OCI-LY1 (cell line): ENCODE results near the gene KIRREL3.

Experiments
- H2AFZ ChIP-seq: fragments of 200-600 bp; sonication (generic), shearing (Covaris generic); 2 replicates; pipeline ENCODE4 v1.6.0; 2014; ENCODE audit warnings: antibody characterized with exemption, mild to moderate bottlenecking, low read length
- H3F3A ChIP-seq: fragments of 200-600 bp; sonication (generic), shearing (Covaris generic); 2 replicates; pipeline ENCODE4 v1.6.0; 2014; ENCODE audit warnings: mild to moderate bottlenecking, antibody characterized with exemption, low read length, moderate library complexity; ENCODE audit not compliant: insufficient read depth
- H3K27ac ChIP-seq: fragments of 200-600 bp; sonication (generic); 2 replicates; pipeline ENCODE4 v1.5.1; 2014; ENCODE audit warnings: low read length, mixed run types, mild to moderate bottlenecking, low read depth; ENCODE audit not compliant: poor library complexity, severe bottlenecking
- H3K27me3 ChIP-seq: fragments of 200-600 bp; sonication (generic); 2 replicates; pipeline ENCODE4 v1.6.0; 2014; ENCODE audit warnings: antibody characterized with exemption, mild to moderate bottlenecking, low read length, moderate library complexity; ENCODE audit not compliant: insufficient read depth
- H3K36me3 ChIP-seq: fragments of 200-600 bp; sonication (generic); 2 replicates; pipeline ENCODE4 v1.6.1; 2014; ENCODE audit warnings: mild to moderate bottlenecking, antibody characterized with exemption, low read length, moderate library complexity, mixed read lengths; ENCODE audit not compliant: insufficient read depth
- H3K4me1 ChIP-seq: fragments of 200-600 bp; sonication (generic); 2 replicates; pipeline ENCODE4 v1.5.1; 2014; ENCODE audit warnings: mild to moderate bottlenecking, low read length, moderate library complexity; ENCODE audit not compliant: insufficient read depth, severe bottlenecking
- H3K4me2 ChIP-seq: fragments of 200-600 bp; sonication (generic), shearing (Covaris generic); 2 replicates; pipeline ENCODE4 v1.6.1; 2014; ENCODE audit warnings: low read length
- H3K4me3 ChIP-seq: fragments of 200-600 bp; sonication (generic); 2 replicates; pipeline ENCODE4 v1.5.1; 2014; ENCODE audit warnings: low read length, low read depth, mild to moderate bottlenecking, mixed read lengths; ENCODE audit not compliant: poor library complexity, severe bottlenecking
- H3K79me2 ChIP-seq: fragments of 200-600 bp; shearing (Covaris generic); 2 replicates; pipeline ENCODE4 v1.6.1; 2016; ENCODE audit warnings: mixed run types, low read length, mixed read lengths; ENCODE audit not compliant: insufficient read depth
- H3K9ac ChIP-seq: fragments of 200-600 bp; sonication (generic), shearing (Covaris generic); 2 replicates; pipeline ENCODE4 v1.6.1; 2014; ENCODE audit warnings: mild to moderate bottlenecking, low read length, mixed read lengths
- H3K9me2 ChIP-seq: fragments of 200-600 bp; sonication (generic), shearing (Covaris generic); 2 replicates; pipeline ENCODE4 v1.6.1; 2014; ENCODE audit warnings: low read depth, mild to moderate bottlenecking, low read length, mixed read lengths
- H3K9me3 ChIP-seq: fragments of 200-600 bp; shearing (Covaris generic); 2 replicates; pipeline ENCODE4 v1.6.1; 2014; ENCODE audit warnings: low read length, mixed read lengths
- H4K20me1 ChIP-seq: fragments of 200-600 bp; sonication (generic), shearing (Covaris generic); 2 replicates; pipeline ENCODE4 v1.6.0; 2016; ENCODE audit warnings: mild to moderate bottlenecking, low read length; ENCODE audit not compliant: insufficient read depth
- EZH2 ChIP-seq: fragments of 200-600 bp; sonication (generic), shearing (Covaris generic); IDR thresholded peaks from 2 replicates; pipeline ENCODE4 v1.8.0; 2017; ENCODE audit warnings: borderline replicate concordance, mixed run types, mild to moderate bottlenecking, antibody characterized with exemption, low read length, moderate library complexity, mixed read lengths
- TF ChIP-seq, protein P1 (sequence below): fragments of 200-600 bp; sonication (generic), shearing (Covaris generic); IDR thresholded peaks from 2 replicates; pipeline ENCODE4 v1.5.1; 2017; ENCODE audit warnings: mild to moderate bottlenecking, antibody characterized with exemption, low read length, moderate library complexity, mixed read lengths

KIRREL3 gene

DNA sequence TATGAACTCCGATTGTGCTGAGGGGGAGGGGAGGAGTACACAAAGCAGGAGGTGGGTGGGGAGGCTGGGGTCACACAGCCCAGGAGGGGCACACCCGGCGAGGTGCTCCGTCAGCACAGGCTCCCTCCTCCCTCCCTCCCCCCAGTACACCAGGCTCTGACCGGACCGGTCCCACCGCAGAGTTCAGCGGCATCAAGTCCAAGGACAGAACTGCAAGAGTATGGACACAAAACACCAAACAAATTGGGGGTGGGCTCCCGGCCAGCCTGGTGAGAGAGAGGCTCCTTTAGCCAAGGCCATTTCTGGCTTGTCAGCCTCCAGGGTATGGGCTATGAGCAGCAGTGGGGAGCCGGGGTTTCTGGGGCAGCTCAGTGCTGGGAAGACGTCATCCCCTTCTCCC lies 576.8 kb downstream of the KIRREL3 start:
- Histone ChIP-seq H2AFZ (no peak overlapping the region), H3K9me2 (no peaks in the 10 kb centered on the region), H3K4me1 (no peaks in the 10 kb centered on the region), H3K36me3 (no peaks in the 10 kb centered on the region), H3K27ac (no peak overlapping the region), H3K79me2 (no peaks in the 10 kb centered on the region), H3K9ac (no peak overlapping the region), H3K9me3 (no peaks in the 10 kb centered on the region), H3K27me3 (peaks cover 3% of the 10 kb centered on the region; the same call in 1 of the 2 replicates), H3K4me3 (no peak overlapping the region), H3F3A (no peaks in the 10 kb centered on the region), H3K4me2 (no peak overlapping the region), H4K20me1 (no peaks in the 10 kb centered on the region)
- no peak for TF ChIP-seq EZH2
- TF ChIP-seq, protein P1, sequence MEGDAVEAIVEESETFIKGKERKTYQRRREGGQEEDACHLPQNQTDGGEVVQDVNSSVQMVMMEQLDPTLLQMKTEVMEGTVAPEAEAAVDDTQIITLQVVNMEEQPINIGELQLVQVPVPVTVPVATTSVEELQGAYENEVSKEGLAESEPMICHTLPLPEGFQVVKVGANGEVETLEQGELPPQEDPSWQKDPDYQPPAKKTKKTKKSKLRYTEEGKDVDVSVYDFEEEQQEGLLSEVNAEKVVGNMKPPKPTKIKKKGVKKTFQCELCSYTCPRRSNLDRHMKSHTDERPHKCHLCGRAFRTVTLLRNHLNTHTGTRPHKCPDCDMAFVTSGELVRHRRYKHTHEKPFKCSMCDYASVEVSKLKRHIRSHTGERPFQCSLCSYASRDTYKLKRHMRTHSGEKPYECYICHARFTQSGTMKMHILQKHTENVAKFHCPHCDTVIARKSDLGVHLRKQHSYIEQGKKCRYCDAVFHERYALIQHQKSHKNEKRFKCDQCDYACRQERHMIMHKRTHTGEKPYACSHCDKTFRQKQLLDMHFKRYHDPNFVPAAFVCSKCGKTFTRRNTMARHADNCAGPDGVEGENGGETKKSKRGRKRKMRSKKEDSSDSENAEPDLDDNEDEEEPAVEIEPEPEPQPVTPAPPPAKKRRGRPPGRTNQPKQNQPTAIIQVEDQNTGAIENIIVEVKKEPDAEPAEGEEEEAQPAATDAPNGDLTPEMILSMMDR: no peak

DNA sequence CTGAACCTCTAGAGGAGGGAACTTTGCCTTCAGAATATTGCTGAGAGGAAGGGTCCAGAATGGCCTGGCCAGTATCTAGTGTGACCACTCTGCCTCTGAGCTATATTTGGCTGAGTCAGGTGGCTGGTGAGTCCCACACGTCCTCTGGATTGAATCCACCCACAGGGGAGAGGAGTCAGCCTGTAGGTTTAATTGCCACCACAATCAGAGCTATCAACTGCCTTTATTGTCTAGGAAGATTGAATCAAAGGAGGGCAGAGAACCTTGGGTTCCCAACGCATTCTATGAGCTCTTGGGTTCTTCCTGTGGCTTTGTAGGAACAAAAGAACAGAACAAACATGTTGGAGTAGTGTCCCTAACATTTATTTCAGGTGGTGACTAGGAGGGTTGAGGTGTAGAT lies 577.4 kb downstream of the KIRREL3 start:
- Histone ChIP-seq H3K4me2 (no peak overlapping the region), H3K79me2 (no peaks in the 10 kb centered on the region), H3K9me2 (no peaks in the 10 kb centered on the region), H3K9ac (no peak overlapping the region), H3K27ac (no peak overlapping the region), H3K4me1 (no peaks in the 10 kb centered on the region), H3K4me3 (no peak overlapping the region), H3F3A (no peaks in the 10 kb centered on the region), H3K9me3 (no peaks in the 10 kb centered on the region), H3K36me3 (no peaks in the 10 kb centered on the region), H2AFZ (no peak overlapping the region), H3K27me3 (peaks cover 3% of the 10 kb centered on the region; the same call in 1 of the 2 replicates), H4K20me1 (no peaks in the 10 kb centered on the region)
- TF ChIP-seq EZH2: no peak

DNA sequence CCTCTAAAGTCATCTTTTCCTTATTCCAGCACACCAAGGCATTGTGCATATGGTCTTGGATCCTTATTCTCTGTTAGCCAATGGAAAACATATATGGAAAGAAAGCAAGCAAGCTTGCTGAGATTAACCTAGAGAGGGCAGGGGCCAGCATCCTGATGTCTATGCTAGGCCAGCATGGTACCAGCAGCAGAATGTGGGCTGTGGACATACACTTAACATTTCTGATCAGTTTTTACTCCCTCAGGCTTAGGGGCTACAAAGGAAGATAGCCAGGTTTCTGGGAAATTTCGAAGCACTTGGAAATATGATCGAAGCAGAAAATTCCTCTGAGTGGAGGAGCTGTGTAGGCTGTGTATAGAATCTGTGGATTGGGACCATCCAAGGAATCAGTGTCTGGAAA lies 578.1 kb downstream of the KIRREL3 start:
- Histone ChIP-seq H3K27me3 (peaks cover 3% of the 10 kb centered on the region; the same call in 1 of the 2 replicates), H3K4me1 (no peaks in the 10 kb centered on the region), H3K36me3 (no peaks in the 10 kb centered on the region), H2AFZ (no peak overlapping the region), H3K9me3 (no peaks in the 10 kb centered on the region), H3K79me2 (no peaks in the 10 kb centered on the region), H3K4me3 (no peak overlapping the region), H3K27ac (no peak overlapping the region), H3K9me2 (no peaks in the 10 kb centered on the region), H3K9ac (no peak overlapping the region), H4K20me1 (no peaks in the 10 kb centered on the region), H3F3A (no peaks in the 10 kb centered on the region), H3K4me2 (no peak overlapping the region)
- TF ChIP-seq, protein P1: no peak
- no peak for TF ChIP-seq EZH2

DNA sequence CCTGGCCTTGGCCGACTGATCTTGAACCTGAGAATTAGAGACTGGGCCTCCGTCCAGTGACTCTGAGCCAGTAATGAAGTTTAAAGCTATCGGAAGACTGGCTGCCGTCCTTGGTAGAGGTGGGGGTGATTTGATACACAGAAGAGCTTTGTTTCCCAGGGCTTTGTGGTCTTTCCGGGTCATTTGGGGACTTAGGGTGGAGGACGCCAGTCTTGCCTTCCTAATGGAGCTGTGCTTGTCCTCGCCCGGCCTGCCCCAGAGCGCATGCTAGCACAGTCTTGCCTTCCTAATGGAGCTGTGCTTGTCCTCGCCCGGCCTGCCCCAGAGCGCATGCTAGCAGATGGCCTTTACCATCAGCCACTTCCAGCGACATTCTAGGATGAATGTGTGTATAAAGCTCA lies 579.3 kb downstream of the KIRREL3 start:
- Histone ChIP-seq H3K4me3 (no peak overlapping the region), H3K9me3 (no peaks in the 10 kb centered on the region), H3K79me2 (no peaks in the 10 kb centered on the region), H3K27ac (no peak overlapping the region), H3K9me2 (no peaks in the 10 kb centered on the region), H3K36me3 (no peaks in the 10 kb centered on the region), H3K9ac (no peak overlapping the region), H4K20me1 (no peaks in the 10 kb centered on the region), H2AFZ (no peak overlapping the region), H3K4me2 (no peak overlapping the region), H3K4me1 (peaks cover 7% of the 10 kb centered on the region), H3F3A (no peaks in the 10 kb centered on the region), H3K27me3 (peaks cover 1% of the 10 kb centered on the region; the same call in 1 of the 2 replicates)
- TF ChIP-seq, protein P1: no peak
- TF ChIP-seq EZH2: no peak
